Renal cortical epithelial cell (primary cell): ENCODE results near the gene DNAJC16. TPM values are rescaled to one million over a fixed set of nuclear protein-coding genes. Genes with fewer than 3 reads are reported as not detected.
"Not testable (repeated sequence)": the region's sequence is repeated elsewhere in the genome, so short reads cannot be mapped to it uniquely, and the experiment has no call there.

Source experiments
- DNase-seq: peaks from one replicate; pipeline ENCODE4 v3.0.0-alpha.2; 2011; ENCODE audit warnings: low read depth
- total RNA-seq: library from RNA; depleted of rRNA; stranded (reverse); fragments of >200 nt; gene quantifications from 2 replicates; pipeline ENCODE4 v1.2.3, GENCODE V29; 2014

Gene DNAJC16
- total RNA-seq, 1 donor from 2014 or later = 25.7 TPM

GRCh38 chr1:15583016-15583706, 56.5 kb downstream of the DNAJC16 start:
- no peak for DNase-seq

GRCh38 chr1:15584489-15585363, 58.1 kb downstream of the DNAJC16 start, which contains the start of gene AGMAT:
TSS of gene AGMAT (minus strand) at chr1:15585051. CDS start at chr1:15584967, 84 bp downstream.
- DNase-seq = no peak

- DNase-seq = no peak
Observed at GRCh38 chr1:15592285-15592684, 65.6 kb downstream of the DNAJC16 start.

- no peak for DNase-seq
Observed at GRCh38 chr1:15595809-15596617, 69.4 kb downstream of the DNAJC16 start.

GRCh38 chr1:15598436-15598835, 71.8 kb downstream of the DNAJC16 start:
- DNase-seq = no peak

- peak; percentile 92 for DNase-seq
Observed at GRCh38 chr1:15603050-15603965, 76.7 kb downstream of the DNAJC16 start.

GRCh38 chr1:15603966-15604282, 77.3 kb downstream of the DNAJC16 start:
- not testable (repeated sequence) for DNase-seq

GRCh38 chr1:15604400-15604799, 77.8 kb downstream of the DNAJC16 start:
- not testable (repeated sequence) for DNase-seq

- no peak for DNase-seq
Observed at GRCh38 chr1:15605398-15606383, 79.0 kb downstream of the DNAJC16 start.

- DNase-seq = no peak
Observed at GRCh38 chr1:15609631-15610030, 83.0 kb downstream of the DNAJC16 start.

- DNase-seq = no peak
Observed at GRCh38 chr1:15610167-15610566, 83.5 kb downstream of the DNAJC16 start.

- peak; percentile 57 for DNase-seq
Observed at GRCh38 chr1:15616373-15617172, 89.9 kb downstream of the DNAJC16 start.

- DNase-seq = peak; percentile 96
Observed at GRCh38 chr1:15617173-15618076, 90.8 kb downstream of the DNAJC16 start, which contains the start of gene DDI2. TSS of gene DDI2 (plus strand) at chr1:15617458. CDS start at chr1:15617671, 213 bp downstream.

GRCh38 chr1:15618077-15618654, 91.5 kb downstream of the DNAJC16 start:
- DNase-seq = peak; percentile 34

- DNase-seq = peak; percentile 78
Observed at GRCh38 chr1:15618655-15619525, 92.2 kb downstream of the DNAJC16 start.

GRCh38 chr1:15620155-15620545, 93.5 kb downstream of the DNAJC16 start:
- DNase-seq = peak; percentile 53
